ENCODE results near the gene ZNF789.

GRCh38 chr7:99499371-99499720 is 26.7 kb downstream of the ZNF789 start:
- TF ChIP-seq, protein P1, sequence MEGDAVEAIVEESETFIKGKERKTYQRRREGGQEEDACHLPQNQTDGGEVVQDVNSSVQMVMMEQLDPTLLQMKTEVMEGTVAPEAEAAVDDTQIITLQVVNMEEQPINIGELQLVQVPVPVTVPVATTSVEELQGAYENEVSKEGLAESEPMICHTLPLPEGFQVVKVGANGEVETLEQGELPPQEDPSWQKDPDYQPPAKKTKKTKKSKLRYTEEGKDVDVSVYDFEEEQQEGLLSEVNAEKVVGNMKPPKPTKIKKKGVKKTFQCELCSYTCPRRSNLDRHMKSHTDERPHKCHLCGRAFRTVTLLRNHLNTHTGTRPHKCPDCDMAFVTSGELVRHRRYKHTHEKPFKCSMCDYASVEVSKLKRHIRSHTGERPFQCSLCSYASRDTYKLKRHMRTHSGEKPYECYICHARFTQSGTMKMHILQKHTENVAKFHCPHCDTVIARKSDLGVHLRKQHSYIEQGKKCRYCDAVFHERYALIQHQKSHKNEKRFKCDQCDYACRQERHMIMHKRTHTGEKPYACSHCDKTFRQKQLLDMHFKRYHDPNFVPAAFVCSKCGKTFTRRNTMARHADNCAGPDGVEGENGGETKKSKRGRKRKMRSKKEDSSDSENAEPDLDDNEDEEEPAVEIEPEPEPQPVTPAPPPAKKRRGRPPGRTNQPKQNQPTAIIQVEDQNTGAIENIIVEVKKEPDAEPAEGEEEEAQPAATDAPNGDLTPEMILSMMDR (conservative IDR thresholded peaks at IDR 0.05) = no peak
- TF ChIP-seq EZH2 (IDR thresholded peaks at IDR 0.05; ENCODE audit: low read depth) = no peak

Measured in PC-9 (cell line).